NOMO-1 treated with DMSO at 0.1 percent for 48 hours (cell line): ENCODE results near the gene PRMT2.

Experiments
- DNase-seq: peaks from one replicate; lab custom pipeline; 2025; ENCODE audit not compliant: unreplicated experiment; lab: John Stamatoyannopoulos, UW

The PRMT2 gene

DNA sequence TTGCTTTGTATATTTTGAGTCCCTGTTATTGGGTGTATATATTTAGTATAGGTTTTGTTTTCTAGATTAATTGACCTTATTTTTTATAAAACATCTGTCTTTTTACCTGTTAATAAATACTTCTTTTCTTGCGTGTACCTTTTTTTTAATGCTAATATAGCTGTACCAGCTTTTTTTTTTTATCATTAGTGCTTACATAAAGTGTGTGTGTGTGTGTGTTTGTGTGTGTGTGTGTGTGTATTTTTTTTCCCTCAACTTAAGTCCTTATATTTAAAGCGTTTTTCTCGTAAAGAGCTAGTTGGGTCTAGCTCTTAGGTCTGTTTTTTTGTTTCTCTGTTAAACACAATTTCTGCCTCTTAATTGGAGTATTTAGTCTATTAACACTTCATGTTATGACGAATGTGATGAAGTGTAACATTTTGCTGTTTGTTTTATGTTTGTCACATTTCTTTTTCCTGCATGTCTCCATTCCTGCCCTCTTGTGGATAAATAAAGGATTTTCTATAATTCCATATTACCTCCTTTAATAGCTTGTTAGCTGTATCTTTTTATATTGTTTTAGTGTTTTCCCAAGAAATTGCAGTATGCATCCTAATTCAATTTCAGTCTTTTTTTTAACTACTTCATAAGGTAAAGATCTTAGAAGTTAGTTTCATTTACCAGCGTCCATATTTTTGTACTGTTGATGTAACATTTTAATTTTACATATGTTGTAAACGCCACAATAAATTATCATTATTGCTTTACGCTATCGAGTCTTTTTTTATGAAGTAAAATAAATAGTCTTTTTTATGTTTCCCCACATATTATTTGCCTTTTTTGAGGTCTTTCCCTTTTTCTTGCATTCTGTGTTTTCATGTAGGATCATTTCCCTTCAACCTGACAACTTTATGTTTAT, 4.3 kb downstream of the PRMT2 start:
- peak; percentile 12 for DNase-seq

DNA sequence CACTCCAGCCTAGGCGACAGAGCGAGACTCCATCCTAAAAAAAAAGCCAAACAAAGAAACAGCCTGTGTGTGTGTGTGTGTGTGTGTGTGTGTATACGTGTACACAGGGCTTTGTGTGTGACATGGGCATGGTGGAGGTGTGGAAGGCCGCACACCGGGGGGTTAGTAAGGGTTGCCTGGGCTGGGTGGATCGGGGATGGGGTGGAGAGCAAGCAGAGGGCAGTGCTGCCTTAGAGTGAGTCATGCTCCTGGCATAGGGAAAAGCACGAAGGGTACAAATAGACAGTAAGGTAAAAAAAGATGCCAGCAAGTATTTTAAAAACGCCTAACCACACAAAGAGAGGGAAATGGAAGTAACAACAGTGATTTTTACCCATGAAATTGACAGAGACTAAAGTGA, 6.2 kb downstream of the PRMT2 start:
- DNase-seq = no peak

DNA sequence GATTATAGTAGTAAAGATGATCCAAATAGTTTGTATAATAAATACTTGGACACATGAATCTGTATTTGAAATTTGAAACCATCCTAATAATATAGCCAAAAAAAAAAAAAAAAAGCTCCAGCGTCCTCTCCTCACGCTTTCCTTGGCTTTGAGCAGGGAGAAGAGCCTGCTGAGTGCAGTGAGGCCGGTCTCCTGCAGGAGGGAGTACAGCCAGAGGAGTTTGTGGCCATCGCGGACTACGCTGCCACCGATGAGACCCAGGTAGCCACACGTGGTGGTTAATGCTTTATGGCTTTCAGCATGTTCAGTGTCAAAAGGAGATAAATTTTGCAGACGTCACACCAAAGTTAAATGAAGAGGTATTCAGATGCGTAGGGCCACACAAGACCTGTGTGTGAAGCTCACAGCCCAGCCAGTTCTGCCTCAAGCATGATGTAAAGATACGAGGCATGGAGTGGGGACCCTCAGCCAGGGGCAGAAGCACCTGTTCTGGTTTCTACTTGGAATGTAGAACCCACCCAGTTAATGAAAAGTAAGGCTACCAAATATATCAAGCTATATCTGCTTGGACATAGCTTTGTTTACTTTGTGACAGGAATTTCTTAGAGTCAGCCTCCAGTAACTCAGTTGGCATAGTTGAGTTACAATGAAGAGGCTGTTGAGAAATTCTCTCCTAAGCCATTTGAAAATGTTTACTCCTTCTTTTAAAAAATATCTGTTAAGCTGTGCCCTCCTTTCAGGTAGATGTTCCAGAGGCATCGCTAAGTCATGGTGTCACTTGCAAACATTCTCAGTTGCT, 8.1 kb downstream of the PRMT2 start:
- no peak for DNase-seq

DNA sequence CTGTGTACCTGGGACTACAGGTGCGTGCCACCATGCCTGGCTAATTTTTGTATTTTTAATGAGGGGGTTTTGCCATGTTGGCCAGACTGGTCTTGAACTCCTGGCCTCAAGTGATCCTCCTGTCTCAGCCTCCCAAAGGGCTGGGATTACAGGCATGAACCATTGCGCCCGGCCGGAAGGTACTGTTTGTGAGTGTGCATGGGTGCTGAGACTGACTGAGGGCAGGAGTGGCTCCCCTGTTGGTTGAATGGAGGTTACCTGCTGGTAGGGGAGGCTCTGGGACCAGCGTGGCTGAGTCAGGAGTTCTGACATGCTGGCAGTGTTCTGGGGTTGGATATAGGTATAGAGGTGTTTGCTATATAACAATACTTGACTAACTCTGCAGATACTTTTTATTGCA, 10.4 kb downstream of the PRMT2 start:
- no peak for DNase-seq

DNA sequence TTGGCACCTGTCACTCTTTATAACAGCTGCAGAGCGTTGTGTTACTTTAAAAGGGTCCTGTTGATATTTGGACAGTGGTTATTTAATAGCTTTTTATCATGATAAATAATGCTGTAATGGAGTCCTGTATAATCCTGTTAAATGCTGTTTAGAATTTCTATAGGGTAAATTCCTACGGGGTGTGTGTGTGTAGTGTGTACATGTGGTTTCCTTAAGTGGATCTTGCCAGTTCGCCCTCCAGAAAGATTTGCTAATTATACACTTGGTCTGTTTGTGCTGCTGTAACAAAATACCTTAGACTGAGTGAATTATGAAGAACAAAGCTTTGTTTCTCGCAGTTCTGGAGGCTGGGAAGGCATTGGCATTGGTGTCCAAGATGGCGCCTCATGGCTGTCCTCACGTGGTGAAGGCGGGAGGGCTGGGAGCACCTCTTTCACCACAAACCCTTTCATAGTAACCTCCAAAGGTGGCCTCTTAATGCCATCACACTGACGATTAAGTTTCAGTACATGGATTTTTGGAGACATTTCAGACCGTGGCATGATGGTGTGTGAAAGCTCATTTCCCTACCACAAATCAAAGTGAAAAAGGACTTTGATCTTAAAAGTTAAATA, 11.2 kb downstream of the PRMT2 start:
- DNase-seq = no peak

DNA sequence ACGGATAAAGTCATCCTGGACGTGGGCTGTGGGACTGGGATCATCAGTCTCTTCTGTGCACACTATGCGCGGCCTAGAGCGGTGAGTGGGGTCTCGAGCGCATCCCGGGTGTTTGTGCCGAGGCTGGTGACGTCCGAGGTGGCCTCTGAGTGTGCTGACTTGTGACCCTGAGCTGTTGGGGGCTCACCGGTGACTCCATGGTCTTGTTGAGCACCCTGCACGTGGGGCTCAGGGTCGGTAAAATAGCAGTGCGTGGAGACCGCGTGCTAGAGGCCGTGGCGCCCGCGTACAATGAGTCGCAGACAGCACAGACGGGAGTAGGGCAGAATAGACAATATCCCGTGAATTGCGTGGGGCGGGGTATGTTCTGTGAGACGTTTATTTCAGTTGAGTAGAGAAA, 13.1 kb downstream of the PRMT2 start:
- no peak for DNase-seq

DNA sequence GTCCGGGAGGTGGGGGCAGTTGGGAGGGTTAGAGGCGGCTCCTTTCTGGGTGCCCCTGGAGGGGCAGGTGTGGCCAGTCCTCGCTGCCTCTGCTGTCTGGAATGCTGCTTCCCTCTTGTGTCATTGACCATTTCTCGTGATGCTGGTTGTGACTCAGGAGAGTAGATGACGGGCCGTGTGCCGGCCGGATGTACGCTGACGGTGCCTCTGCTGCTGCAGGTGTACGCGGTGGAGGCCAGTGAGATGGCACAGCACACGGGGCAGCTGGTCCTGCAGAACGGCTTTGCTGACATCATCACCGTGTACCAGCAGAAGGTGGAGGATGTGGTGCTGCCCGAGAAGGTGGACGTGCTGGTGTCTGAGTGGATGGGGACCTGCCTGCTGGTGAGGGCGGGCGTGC, 13.9 kb downstream of the PRMT2 start:
- DNase-seq = no peak

DNA sequence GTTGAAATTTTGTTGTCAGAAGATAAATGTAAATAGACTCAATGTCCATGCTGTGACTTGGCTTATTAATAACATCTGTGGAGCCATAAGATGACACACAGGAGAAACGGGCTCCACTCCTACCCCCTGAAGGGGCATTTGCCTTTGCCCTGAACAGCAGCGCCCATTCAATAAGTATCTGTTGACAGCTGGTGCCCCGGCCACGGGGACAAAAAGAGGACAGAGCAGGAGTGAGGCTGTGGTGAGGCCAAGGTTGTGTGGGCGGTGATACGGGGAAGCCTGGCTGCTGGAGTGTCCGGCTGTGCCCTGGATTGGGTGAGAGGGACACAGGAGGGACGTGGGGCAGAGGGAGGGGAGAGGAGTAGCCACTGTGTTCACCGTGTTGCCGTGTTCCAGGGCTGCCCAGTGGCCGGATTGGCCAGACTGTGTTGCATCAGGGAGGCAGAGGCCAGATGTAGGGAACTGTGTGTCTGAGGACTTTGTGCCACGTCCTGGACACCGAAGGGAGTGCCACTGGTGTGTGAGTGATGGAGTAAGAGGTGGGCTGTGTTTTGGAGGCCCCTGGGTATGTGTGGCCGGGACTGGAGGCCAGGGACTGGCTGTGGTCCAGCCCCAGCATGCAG, 15.1 kb downstream of the PRMT2 start:
- no peak for DNase-seq

DNA sequence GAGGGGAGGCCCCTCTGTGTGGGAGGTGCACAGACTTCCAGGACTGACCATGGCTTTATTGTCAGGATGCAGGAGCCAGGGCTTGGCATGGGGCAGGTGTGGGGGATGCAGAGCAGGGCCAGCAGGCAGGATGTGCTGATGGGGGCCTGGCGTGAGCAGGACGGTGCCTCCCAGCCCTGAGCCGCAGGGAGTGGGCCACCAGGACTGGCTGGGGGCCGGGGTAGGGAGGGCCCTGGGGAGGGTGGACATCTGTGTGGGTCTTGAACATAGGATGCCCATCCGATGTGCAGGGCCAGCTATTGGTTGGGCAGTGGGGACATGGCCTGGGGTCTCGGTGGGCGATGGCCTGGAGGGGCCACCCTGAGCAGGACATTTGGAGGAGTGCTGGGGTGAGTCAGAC, 15.6 kb downstream of the PRMT2 start:
- no peak for DNase-seq

DNA sequence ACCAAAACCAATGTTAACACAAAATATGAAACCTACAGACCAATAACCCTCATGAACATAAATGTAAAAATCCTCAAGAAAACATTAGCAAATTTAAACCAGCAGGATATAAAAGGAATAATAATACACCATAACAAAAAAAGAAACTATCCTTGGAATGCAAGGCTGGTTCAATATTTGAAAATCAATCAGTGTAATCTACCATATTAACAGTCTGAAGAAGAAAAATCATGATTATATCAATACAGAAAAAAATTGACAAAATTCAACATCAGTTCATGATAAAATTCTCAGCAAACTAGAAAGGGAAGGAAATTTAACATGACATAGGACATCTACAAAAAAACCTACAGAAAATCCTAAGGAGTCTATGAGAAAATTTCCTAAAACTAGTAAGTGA, 19.8 kb downstream of the PRMT2 start:
- no peak for DNase-seq

DNA sequence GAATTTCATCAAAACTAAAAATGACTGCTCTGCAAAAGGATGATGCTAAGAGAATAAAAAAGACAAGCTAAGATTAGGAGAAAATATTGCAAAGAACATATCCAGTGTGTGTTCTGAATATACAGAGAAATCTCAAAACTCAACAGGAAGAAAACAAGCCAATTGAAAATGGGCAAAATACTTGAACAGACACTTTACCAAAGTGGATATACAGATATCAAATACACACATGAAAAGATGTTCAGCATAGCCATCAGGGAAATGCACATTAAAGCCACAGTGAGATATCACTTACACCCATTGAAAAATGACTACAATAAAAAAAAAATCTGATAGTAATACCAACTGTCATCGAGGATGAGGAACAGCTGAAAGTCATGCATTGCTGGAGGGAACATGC, 21.3 kb downstream of the PRMT2 start:
- DNase-seq = no peak

DNA sequence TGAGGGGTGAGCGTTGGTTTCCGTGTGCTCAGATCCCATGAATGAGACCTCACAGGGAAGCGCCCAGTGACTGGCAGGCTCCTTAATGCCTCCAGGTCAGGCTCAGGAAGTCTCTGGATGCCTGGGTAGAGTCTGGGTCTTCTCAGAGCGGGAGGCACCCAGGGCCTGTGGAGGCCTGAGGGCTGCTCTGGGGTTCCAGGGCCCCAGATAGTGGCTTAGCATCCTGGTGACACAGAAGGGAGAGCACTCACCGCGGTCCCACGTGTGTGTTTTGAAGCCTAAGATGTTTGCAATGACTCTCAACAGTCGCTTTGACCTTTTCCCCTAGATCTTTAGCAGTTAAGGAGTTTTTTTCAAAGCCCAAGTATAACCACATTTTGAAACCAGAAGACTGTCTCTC, 25.0 kb downstream of the PRMT2 start:
- no peak for DNase-seq

DNA sequence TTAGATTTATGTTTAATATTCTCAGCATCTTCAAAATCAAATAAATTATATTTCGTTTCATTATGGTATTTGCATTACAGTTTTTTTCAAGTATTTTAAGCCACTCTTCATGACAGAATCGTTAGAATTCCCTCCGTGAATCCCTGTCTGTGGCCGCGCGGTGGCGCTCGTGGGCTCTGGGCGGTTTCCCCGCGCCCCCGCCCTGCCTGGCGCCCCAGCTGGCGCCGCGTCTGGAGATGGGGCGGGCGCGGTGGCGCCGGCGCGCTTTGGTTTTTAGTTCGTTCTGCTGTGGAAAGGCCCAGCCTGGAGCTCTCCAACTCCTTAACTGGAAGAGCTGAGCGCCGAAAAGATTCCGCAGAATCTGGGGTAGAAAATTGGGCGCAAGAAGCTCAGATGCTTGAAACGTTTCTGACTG, 25.7 kb downstream of the PRMT2 start:
- no peak for DNase-seq

DNA sequence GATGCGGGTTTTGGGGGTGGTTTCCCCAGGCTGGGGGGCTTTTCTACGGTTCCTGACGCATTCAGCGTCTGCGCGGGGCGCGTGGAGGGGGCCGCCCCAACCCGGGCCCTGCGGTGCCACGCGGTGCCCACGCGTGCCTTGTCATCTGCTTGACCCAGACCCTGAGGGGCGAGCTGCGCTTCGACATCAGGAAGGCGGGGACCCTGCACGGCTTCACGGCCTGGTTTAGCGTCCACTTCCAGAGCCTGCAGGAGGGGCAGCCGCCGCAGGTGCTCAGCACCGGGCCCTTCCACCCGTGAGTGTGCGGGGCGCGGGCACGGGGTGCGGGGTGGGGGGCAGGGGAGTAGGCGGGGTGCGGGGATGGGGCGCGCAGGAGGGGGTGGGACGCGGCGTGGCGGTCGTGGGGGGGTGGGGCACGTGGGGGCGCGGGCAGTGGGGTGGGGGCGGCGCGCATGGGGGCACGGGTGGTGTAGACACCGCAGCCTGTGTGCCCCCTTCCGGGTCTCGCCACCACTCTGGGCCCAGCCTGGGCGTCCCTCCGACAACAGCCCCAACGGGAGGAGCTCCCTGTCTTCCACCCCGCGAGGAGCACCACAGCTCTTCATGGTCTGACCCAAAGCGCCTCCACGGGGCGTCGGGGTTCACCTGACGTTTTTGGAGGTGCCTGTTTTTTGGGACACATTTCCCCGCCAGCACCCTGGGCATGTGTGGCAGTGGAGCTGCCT, 26.3 kb downstream of the PRMT2 start:
- DNase-seq = no peak

DNA sequence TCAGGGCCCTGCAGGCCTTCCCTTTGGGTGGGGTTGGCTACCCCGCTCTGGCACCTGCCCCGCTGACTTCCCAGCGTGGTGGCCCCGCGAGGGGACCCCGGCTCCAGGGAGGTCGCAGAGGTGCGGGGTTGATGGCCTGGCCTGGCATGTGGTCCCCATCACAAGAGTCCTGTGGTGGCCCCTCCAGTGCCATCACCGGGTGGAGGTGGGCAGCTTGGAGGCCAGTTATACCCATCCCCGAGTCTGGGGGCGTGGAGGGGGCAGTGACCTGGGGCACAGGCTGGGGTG, 26.8 kb downstream of the PRMT2 start:
- no peak for DNase-seq

DNA sequence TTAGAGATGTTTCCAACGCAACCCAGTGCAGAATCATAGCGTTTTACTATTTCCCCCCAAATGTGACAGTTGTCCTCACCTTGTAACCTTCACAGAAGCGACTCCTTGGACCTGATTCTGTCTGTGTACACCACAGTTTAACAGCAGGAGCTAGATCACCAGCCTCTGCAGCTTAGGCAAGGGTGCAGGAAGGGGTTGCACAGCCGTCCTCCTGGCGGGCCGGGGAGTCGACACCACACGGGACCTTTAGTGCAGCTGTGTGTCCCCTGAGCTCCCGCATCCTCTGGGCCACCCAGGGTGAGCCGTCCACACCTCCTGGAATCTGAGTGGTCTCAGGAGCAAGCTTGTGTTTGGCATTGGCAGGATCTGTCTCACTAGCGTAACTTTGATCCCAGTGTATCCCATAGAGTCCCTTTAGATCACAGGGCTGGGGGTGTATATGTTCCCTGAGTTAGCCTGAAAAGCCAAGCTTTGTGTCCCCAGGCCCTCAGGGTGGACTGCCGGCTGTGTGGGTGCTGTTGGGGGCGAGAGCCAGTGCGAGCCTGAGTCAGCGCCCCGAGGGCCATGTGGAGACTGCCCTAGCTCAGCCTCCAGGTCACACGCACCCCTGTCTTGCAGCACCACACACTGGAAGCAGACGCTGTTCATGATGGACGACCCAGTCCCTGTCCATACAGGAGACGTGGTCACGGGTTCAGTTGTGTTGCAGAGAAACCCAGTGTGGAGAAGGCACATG, 27.5 kb downstream of the PRMT2 start:
- no peak for DNase-seq

DNA sequence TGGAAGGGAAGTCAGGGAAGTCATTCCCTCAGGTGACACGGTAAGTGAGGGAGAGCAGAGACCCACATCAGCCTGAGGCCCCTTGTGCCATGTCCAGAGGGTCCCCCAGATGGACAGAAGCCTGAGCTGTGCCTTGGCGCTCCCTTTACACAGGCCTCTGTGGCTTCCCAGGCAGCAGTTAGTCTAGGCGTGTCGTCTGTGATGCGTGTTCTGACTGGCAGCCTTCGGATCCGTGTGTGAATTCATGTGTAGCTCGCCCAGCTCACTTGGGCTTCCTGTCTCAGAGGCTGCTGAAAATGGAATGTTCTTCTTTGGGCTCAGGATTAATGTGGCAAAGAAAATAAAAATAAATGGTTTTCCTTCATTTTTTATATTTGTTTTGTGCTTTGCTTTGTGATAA, 28.3 kb downstream of the PRMT2 start:
- no peak for DNase-seq

DNA sequence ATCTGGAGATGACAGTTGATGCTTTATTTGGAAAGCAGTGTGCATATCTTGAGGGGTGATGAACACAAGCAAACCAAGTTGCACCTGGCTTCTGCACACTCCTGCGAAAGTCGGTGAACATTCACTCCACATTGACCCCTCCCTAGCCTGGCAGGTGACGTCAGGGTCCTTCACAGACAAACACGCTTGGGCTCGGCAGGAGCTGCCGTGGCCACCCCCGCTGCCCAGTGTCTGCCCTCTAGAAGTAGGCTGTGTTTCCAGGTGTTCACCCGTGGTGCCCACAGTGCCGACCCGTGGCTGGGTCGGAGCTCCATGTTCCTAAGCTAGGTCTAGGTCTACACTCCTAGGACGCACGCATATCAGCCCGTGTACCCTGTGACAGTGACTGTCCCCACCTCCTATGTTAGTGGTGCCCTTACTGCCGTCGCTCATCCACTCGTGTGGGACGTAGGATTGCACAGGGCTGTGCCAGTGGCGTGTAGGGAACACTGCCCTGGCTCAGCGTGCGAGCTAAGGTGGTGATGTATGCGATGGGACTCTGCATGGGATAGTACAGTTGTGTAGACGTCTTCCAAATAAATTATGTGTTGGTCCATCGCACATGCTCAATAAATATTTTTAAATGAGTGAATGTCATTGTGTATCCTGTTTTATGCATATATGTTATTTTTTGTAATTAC, 29.0 kb downstream of the PRMT2 start:
- no peak for DNase-seq

DNA sequence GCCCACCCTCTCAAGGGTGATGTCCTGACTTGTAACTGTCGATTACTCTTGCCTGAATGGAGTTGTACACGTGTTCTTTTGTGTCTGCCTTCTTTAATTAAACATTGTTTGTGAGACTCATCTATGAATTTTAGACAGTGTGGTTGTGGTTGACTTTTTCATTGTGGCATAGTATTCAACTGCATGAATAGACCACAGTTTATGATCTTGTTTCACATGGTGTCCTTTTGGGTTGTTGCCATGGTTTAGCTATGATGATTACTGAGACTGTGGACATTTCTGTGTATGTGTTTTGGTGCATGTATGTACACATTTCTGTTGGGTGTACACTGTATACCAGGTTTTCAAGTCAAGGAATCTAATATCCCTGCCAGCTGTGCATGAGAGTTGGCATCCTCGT, 30.1 kb downstream of the PRMT2 start:
- no peak for DNase-seq
